ENCODE data around the gene RFC4. TPM values are rescaled to one million over a fixed set of nuclear protein-coding genes. Genes with fewer than 3 reads are reported as not detected.

The RFC4 gene
- total RNA-seq, 1 donor from 2014 or later, result 7.1 TPM

DNA sequence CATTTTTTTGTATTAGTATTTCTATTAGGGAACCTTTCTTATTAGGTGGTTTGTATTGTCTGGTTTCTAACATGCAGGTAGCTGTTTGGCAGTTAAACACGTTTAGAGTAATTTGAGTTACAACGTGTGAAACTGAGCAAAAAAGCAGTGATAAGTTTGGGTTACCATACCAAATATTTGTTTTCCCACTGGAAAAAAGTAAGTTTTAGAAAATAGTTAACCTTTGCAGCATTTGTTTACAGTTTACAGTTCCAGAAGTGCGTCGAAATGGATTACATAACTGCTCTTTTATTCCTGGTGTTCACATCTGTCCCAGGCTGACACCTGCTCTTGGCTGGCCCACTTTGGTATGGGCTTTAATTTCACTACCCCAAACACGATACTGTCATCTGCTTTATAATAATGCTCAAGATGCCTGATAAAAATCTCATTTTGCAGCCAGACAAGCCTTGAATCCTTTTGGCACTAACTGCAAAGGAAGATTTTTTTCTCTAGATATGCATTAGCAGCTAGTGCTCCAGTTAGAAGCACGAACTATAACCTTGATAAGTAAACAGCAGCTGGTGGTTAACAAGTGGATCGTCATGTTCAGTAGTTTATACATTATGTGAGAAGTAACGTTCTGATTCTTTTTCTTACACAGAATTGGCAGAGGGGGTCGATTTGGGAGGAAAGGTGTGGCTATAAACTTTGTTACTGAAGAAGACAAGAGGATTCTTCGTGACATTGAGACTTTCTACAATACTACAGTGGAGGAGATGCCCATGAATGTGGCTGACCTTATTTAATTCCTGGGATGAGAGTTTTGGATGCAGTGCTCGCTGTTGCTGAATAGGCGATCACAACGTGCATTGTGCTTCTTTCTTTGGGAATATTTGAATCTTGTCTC is 17.6 kb downstream of the RFC4 start:
- DNase-seq (ENCODE audit: low spot score), result no peak
- no peak for ATAC-seq

DNA sequence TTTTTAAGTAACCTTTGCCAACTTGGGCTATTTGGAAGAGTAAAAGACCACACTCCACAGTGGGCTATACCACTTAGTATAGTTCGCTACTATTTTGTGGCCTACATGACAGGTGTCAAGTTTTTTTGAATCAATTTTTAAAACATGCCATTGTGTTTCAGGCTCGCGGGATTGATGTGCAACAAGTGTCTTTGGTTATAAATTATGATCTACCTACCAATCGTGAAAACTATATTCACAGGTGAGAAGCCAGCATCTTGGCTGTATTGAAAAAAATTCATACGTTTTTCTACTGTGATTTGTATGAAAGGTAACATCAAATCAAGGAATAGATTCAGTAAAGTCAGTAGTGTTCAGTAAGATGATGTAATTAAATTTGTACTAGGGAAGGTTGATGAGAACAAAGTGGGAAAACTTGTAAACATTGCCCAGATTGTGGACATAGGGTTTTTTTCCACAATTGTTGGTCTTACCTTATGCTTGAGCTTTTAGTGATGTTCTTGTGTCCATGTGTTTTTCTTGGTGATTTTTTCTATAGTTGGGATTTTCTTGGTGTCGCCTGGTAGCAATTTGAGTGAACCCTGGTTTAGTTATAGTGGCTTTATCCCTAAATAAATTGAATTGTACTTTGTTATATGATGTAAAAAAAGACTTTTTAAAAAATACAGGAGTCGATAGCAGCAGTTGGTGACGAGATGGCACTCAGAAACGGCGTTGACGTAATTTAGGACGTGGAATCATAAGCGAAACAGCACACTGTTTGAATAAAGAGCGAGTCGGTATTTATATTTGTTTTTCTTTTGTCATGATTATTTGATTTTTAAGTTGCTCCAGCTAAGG is 18.4 kb downstream of the RFC4 start:
- no peak for ATAC-seq
- no peak for DNase-seq (ENCODE audit: low spot score)

DNA sequence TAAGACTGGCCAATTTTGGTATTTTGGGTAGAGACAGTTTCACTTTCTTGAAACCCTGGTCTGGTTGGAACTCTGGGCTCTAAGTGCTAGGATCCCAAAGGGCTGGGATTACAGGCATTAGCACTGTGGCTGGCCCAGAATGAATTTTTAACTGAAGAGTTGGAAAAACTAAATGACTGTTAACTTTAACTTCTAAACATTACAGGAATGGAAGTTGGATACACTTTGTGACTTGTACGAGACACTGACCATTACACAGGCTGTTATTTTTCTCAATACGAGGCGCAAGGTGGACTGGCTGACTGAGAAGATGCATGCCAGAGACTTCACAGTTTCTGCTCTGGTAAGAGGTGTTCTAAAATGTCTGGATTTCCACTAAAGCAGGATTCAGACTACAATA is 19.4 kb downstream of the RFC4 start:
- DNase-seq (ENCODE audit: low spot score) (no peak), ATAC-seq (no peak)

DNA sequence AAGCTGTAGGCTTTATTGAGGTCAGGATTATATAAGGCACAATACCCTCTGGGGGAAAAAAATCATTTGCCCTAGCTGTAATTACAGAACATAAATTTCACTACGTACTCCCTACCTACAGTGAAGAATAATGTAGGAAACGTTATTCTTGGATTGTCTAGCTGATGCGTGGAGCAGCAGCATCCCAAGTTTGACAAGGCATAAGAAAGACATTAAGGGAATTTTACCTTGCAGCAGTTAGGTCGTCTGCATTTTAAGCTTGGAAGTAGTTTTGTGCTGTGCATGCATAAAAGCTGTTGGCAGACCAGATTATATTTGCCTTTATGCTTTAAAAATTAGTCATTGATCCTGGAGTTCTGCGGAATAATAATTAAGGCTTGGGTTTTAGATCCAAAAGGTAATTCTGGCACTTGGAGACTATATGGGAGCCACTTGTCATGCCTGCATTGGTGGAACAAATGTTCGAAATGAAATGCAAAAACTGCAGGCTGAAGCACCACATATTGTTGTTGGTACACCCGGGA is 20.7 kb downstream of the RFC4 start:
- no peak for ATAC-seq

DNA sequence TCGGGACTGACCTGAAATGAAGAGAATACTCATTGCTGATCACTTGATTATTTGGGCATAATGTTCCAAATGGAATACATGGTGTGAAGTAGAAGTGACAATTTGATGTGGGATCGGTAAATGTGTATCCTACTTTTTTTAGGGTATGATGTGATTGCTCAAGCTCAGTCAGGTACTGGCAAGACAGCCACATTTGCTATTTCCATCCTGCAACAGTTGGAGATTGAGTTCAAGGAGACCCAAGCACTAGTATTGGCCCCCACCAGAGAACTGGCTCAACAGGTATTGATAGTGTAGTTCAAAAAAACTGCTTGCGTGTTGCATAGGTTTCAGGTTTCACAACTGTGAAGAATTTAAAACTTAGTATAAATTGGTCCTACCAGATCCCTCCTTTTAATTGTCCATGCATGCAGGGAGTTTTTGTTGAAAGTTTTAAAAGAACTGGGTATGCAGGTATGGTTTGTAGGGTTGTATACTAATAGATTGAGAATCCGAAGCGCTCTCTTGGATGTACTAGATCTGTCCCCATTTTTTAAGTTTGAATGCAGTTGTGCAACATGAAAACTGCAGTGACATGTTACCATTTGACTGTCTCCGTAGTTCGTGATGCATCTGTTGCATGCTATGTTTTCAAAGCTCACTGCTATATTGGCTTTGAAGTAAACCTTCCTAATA is 21.3 kb downstream of the RFC4 start:
- DNase-seq (ENCODE audit: low spot score), result no peak
- no peak for ATAC-seq

More for the DNA sequence above, 20.7 kb downstream of the RFC4 start:
- DNase-seq (ENCODE audit: low spot score), result no peak

DNA sequence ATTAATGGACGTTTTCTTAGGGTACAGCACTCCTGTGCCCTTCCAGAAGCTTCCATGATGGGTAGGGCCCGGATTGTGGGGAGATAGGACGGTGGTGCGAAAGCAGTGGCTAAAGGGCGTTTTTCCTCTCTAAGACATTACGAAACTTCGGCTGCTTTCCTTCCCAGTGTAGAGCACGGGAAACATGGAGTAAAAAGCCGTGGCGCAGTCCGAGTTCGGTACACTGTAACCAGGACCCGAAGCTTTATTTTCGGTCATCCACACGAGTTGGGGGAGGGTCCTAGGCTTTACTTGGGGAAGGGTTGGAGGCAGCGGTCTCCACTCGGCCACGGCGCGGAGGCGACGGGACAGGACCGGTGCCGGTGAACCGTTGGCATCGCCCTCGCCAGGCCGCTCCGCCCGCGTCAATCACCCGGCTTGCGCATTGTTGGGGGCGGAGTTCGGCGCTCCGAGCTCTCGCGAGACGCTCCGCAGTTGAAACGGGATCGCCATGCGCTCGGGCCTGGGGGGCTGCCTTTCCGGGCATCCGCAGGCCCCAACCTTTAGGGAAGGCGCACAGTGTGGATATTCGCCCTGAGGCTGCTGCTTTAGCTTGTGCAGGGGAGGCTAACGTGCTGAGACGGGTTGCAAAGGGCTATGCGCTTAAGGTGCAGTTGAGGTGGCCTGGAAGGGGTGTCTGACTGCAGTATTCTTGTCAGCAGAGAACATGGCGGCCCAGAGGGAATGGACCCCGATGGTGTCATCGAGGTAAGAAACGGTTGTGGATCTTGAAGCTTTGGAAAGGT is 22.4 kb downstream of the RFC4 start:
- ATAC-seq, result peak; percentile 81

DNA sequence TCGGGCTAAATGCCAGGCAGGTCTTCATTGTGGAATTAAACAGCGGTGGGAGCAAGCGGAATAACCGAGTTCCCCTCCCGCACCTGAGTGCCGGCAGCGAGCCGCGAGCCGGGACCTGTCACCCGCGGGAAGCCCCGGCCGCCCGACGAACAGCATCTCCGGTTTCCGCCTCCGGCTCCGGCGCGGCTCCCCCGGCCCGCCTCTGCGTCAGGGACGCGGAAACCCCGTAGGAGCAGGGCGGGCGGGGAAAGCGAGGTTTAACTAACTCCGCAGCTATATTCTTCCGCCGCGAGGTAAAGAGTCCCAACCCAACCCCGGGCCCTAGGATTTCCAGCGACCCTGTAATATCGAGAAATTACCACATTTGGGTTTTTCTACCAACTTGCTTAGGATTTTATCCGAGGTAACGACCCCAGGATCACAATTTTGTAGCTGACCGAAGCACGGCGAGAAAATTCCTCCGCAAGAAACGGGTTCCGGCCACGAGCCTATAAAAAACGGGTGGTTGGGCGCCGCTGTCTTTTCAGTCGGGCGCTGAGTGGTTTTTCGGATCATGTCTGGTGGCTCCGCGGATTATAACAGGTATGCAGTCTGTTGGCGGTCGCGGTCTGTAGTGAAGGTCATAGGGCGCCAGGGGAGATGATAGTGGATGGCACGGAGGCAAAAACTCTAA is 23.1 kb downstream of the RFC4 start, which contains the start of gene EIF4A2:
Gene EIF4A2 (plus strand): TSS at position 520 of the 673 bp plus-strand sequence. CDS start 34 bp downstream, at position 554.
- DNase-seq (ENCODE audit: low spot score) (peak; percentile 91), ATAC-seq (peak; percentile 89)

More for the DNA sequence above, 22.4 kb downstream of the RFC4 start:
- peak; percentile 87 for DNase-seq (ENCODE audit: low spot score)

DNA sequence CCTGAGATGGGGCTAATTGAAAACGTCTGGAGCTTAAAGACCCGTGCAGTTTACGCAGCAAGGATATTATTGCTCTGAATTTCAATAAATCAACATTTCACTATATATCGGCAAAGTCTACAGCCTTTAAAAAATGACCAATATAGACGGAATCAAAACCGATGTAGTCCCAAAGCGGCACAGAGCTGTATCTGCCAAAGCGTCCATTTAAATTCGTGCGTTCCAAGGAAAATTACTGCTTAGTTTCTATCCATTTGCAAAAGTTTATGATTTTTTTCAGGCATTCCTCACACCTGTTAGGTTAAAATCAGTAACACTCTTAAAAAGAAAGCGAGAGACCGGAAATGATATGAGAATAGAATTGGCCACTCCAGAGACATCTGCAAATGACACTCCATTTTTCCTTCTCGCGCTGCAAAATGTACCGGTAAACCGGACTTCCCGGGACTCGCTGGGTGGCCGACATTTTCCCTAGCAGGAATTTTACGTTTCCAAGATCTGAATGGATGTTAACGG is 23.7 kb downstream of the RFC4 start:
- ATAC-seq (peak; percentile 21), DNase-seq (ENCODE audit: low spot score) (no peak)

DNA sequence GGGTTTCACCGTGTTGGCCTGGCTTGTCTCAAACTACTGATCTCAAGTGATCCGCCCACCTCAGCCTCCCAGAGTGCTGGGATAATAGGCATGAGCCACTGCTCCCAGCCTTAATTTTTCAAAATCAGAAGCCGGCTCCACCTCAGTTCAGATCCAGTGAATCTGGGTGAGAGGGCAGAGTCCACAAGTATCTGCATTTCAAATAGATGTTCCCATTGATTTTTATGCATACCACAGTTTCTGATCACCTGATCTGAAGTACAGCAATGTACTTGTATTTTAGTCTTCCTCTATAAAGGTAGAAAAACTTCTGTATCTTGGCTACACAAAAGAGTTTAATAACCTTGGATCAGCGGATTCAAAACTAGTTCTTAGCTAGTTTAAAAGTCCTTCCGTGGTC is 27.1 kb downstream of the RFC4 start:
- no peak for ATAC-seq
- no peak for DNase-seq (ENCODE audit: low spot score)

DNA sequence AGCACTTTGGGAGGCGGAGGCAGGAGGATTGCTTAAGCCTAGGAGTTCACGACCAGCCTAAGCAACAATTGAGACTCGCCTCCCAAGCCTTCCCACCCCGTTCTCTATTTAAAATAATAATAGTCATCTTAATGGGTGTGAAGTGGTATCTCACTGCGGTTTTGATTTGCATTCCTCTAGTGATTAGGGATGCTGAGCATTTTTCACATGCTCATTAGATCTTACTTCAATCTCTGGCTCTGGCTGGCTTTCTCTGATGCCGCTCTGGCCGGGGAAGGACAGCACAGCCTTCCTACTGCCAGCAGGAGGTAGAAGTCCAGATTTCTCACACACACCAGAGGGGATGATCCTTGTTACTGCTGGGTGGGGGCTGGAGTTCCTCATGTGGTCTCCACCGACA is 30.3 kb downstream of the RFC4 start:
- no peak for ATAC-seq
- no peak for DNase-seq (ENCODE audit: low spot score)

DNA sequence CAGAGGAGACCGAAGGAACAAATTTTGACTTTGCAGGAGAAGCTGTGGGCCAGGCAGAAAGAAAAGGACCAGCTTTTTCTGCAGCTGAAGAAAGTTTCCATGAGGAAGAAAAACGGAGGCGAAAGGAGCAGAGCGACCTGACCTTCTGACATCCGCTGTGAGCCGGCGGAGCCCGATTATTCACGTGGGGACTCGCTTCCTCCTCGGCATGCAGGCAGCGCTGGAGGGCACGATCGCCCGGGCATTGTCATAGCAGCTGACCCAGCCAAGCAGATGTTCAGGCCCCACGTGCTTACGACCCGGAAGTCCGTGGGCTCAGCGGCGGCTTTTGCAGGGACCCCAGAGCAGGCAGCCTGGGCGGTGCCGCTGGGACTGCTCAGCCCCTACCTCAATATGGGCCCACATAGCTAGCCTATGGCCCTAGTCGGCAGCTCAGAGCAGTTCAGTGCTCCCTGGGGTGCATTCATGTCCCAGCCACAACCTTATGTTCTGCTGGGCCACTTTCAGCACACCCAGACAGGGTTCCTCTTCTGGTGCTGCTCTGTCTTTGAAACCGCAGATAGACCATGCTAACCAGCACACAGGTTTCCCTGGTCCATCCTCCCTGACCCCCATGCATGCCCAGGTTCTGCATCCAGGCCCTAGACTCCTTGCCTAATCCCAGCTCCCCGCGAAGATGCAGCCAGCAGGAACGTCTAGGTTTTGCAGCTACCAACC is 33.4 kb downstream of the RFC4 start:
- DNase-seq (ENCODE audit: low spot score) (peak; percentile 71), ATAC-seq (peak; percentile 92)

DNA sequence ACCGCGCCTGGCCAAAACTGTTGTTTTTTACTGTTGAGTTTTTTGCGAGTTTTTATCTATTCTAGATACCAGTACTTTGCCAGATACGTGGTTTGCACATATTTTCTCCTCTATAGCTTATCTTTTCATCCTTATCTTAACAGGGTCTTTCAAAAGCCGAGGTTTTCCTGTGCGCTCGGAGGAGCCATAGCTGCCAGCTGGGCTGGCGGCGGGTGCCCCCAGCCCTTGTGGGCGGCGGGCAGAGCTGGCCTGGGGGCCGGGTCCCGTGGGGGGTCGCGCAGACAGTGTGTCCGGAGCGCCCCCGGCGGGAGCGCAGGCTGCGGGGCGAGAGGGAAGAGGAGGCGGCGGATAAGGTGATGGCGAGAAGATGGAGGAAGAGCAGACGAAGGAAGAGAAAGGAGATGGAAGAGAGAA is 34.0 kb downstream of the RFC4 start:
- ATAC-seq (peak; percentile 31), DNase-seq (ENCODE audit: low spot score) (no peak)

DNA sequence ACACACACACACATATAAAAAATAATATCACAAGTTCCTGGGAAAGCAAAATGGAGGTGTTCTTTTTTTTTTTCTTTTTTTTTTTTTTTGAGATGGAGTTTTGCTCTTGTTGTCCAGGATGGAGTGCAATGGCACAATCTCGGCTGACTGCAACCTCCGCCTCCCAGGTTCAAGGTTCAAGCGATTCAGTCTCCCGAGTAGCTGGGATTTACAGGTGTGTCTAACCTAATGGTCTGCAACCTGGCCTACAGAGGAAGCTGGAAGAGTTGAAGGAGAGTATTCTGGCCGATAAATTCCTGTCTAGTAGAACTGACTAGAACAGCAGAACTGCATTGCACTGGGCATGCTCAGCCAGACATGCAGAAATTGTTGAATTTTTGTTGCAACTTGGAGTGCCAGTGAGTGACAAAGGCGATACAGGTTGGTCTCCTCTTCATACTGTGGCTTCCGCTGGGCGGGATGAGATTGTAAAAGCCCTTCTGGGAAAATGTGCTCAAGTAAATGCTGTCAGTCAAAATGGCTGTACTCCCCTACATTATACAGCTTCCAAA is 45.3 kb downstream of the RFC4 start:
- DNase-seq (ENCODE audit: low spot score) (no peak), ATAC-seq (peak; percentile 78)

DNA sequence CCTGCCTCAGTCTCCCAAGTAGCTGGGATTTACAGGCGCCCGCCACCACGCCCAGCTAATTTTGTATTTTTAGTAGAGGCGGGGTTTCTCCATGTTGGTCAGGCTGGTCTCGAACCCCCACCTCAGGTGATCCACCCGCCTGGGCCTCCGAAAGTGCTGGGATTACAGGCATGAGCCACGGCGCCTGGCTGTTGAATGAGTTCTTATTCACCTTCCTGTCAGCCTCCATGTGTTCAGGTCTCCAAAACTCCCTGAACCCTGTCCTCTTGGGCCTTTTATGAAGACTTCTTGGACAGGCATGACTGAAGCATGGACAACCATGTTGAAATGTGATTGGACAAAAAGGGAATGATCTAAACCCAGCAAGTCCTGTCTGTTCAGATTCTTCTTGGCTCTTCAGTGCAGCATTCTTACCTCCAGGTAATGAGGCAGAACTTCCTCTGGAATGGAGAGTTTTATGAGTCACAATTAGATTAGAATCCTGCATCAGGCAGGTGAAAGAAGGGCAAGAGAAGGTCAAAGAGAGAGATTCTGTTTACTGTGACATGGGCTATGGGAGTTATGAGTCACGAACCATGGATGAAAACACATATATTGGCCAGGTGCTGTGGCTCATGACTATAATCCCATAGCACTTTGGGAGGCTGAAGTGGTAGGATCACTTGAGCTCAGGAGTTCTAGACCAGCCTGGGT is 46.0 kb downstream of the RFC4 start:
- DNase-seq (ENCODE audit: low spot score) (no peak), ATAC-seq (no peak)

DNA sequence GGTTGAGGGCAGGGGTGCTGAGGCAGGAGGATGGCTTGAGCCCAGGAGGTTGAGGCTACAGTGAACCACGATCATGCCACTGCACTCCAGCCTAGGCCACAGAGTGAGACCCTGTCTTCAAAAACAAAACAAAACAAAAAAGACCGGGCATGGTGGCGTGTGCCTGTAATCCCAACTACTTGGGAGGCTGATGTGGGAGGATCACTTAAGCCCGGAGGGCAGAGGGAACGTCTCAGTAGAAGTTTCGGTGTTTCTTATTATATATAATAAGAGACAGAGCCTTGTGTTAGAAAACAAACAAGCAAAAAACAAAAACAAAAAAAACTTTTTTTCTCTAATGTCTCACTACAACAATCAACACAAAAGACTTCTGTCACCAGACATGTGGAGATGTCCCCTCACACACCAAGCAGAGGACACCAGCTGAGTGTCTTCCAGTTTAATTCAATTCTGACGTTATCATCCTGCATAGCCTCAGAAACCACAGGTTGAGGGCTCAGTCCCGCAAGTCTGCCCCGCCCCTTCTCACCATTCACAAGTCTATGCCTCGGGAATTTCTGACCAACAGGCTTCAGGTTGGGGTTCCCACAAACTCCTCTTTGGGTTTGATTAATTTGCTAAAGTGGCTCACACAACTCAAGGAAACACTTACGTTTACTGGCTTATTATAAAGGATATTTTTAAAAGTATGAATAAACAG is 46.9 kb downstream of the RFC4 start:
- ATAC-seq, result no peak
- DNase-seq (ENCODE audit: low spot score), result no peak

DNA sequence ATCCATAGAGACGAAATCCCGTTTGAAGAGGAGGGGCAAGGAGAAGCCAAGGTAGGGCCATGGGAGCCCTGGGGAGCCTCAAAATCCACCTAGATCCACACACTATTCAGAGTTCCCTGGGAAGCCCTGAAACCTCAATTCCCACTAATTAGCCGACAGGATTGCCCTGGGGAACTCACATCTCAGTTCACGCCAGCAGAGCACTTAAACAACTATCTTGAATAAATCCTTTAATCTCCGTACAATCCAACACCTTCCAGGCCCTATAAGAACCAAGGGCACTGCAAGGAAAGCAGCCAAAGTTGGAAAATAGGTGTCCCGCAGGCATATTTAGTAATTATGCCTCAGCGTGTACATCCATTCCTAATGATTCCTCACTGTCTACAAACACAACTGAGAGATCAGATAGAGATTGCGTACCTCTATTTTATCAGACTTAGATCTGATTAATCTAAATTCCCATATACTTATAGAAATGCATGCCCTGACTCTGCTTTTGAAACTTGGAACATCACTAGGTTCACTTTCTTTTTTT is 48.5 kb downstream of the RFC4 start:
- no peak for DNase-seq (ENCODE audit: low spot score)
- no peak for ATAC-seq

DNA sequence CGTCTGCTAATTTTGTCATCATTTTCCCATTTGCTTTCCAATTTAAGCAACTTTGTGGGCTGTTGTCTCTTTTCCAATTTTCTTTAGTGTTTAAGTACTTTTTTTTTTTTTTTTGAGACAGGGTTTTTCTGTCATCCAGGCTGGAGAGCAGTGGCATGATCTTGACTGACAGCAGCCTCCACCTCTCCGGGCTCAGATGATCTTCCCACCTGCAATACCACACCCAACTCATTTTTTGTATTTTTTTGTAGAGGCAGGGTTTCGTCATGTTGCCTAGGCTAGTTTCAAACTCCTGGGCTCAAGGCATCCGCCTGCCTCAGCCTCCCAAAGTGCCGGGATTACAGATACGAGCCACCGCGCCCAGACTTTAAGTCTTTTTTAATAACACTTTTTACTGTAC is 49.1 kb downstream of the RFC4 start:
- DNase-seq (ENCODE audit: low spot score) (no peak), ATAC-seq (no peak)

Measured in left lobe of liver (tissue), 2 donors.